ENCODE measurements around the gene RDH16.
A peak's percentile ranks its signal among the peaks of the same experiment; 100 is the strongest.
"Not testable (repeated sequence)": the region's sequence is repeated elsewhere in the genome, so short reads cannot be mapped to it uniquely, and the experiment has no call there.

Gene RDH16

DNA sequence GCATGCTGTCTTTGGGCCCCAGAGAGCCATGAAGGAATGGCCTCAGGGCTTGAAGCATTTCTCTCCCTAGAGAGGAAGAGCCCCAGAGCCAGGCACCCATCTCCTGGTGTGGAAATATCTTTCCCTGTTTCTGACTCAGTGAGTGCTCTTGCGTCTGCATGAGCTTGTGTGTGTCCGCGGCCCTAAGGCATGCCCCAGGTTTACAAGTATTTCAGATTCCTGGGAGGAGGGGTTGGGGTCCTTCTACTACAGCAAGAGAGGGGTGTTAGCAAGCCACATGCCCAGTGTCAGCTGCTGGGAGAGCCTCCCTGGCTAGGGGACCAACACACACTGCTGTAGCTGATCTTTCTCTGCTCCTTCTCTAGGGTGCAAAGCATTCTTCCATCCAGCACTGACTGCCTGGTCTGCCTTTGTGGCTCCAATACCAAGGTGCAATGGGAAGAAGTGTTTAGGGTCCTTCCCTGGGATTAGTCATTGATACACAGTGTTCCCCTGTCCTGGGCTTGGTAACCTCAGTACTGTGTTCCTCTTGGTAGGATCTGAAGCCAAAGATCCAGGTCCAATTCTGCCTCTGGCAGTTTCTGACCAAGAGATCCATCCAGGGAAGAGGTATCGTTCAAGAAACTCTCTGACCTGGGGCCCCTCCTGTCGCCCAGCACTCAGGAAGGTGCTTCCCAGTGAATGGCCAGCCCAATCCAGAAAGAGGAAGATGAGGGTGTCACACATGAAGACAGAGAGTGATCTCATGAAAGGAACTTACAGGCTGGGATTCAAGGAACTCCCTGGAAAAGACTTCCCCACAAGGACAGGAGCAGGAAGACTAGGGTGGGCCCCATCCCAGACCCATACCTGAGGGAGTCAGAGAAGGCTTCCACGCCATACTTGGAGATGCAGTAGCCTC is 3.1 kb downstream of the RDH16 start:
- DNase-seq, result no peak

DNA sequence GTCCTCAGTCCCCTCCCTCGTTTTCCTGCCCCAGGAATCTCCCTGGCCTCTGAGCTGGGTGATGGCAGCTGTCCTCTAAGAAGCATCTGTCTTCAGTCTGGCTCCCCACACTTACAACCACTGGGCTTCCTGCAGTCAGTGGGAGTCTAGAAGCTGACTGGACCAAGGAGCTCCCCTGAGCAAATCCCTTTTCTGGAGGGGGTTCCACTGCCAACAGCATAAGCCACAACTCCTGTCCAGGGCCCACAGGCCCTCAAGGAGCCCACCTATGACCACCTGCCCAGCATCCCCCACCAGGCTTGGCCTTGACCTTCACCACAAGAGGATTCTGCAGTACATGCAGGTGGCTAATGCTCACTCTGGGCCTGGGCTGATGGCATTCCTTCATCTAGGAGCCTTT is 4.1 kb downstream of the RDH16 start:
- DNase-seq, result no peak

DNA sequence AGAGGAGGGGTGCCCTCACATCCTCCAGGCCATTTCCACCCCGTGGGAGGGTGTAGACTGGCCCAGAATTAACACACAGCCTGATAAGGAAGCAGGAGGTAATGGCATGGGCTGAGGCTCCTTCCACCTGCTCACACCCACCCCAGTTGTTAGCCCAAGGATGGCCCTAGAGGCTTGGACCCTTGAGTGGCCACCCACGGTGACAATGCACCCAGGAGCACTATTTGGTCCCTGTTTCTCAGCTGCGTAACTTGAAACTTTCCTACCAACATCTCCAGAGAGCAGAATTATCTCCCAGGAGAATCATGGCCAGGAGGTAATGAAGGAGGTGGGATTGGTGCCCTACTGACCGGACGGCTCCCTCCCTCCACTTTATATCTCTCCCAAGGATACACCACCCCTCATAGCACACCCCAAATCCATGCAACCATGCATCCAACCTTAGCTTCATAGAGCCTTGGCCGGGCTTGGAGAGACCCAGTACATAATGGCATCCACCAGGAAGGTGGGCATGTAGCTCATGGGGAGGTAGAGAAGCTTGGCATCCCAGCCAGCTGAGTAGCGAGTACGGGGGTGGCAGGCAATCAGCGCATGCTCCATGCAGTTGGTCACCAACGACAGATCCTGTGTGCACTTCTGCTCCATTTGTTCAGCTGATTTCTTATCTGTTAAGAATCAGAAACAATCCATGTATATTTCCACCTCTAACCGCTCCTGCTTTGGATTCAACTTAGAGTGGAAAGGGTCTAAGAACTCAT is 5.6 kb downstream of the RDH16 start:
- DNase-seq, result no peak

DNA sequence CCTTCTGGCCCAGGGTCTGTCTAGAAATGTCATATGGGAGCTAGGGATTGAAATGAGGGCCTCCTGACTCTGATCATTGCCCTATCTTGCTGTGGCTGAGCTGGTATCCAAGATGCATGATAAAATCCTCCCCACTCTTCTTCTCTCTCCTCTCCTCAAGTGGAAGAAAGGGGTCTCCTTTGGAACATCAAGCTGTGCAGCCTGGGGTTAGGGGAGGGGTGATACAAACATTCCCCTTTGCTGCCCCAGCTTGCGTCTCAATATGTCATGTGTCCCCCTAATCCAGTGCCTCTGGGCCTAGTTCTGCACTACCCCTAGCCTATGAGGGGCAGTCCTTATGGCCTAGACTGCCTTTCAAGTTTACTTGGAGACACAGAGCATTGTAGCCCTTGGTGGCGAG is 8.5 kb downstream of the RDH16 start:
- DNase-seq, result no peak

DNA sequence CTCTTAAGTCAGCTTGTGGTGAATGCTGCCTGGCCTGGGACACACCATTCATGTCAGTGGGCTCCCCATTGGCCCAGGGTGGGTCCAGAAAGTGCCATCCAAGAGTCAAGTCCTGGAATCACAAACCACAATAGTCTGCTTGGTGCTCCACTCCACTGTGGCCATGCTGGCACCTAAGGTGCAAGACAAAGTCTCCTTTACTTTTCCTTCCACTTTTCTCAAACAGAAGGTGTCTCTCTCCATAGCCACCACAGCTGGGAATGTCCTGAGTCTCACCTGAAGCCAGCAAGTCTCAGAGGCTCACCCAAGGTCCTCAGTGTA is 9.0 kb downstream of the RDH16 start:
- DNase-seq, result no peak

DNA sequence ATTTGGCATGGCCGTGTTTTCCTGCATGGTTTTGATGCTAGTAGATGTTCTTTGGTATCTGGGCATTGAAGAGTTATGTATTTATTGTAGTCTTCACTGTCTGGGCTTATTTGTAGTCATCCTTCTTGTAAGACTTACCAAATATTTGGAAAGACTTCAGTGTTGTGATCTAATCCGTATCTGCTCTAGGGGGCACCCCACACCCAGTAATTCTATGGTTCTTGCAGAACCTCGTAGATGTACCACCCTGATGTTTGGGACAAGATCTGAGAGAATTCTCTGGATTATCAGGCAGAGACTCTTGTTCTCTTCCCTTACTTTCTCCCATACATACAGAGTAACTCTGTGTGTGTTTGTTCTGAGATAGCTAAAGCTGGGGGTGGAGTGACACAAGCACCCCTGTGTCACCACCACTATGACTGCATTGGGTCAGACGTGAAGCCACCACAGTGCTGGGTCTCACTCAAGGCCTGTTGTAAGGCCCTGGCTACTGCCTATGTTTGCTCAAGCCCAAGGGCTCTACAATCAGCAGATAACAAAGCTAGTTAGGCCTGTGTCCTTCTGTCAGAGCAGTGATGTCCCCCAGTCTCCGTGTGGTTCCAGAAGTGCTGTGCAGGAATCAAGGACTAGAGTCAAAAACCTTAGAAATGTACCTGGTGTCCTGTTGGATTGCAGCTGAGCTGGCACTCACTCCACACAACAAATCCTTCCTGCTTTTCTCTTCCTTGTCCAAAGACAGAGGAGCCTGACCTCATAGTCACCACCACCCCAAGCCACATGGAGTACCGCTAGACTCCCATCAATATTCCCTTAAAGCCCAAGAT is 9.6 kb downstream of the RDH16 start:
- DNase-seq, result no peak

DNA sequence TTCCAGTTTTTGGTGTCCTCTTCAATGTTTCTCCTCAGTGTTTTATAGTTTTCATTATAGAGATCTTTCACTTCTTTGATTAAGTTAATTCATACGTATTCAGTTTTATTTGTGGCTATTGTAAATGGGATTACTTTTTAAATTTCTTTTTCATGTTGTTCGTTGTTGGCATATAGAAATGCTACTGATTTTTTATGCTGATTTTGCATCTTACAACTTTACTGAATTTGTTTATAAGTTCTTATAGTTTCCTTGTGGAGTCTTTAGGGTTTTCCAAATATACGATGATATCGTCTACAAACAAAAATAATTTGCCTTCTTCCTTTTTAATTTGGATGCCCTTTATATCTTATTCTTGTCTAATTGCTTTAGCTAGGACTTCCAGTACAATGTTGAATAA is 13.5 kb downstream of the RDH16 start:
- no peak for DNase-seq

DNA sequence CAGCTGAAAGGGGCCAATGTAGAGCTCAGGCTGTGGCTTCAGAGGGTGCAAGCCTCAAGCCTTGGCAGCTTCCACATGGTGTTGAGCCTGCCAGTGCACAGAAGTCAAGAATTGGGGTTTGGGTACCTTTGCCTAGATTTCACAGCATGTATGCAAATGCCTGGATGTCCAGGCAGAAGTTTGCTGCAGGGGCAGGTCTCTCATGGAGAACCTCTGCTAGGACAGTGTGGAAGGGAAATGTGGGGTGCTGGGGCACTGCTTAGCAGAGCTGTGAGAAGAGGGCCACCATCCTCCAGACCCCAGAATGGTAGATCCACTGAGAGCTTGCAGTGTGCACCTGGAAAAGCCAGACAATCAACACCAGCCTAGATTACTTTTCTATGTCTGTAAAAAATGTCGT is 14.0 kb downstream of the RDH16 start:
- DNase-seq, result not testable (repeated sequence)

DNA sequence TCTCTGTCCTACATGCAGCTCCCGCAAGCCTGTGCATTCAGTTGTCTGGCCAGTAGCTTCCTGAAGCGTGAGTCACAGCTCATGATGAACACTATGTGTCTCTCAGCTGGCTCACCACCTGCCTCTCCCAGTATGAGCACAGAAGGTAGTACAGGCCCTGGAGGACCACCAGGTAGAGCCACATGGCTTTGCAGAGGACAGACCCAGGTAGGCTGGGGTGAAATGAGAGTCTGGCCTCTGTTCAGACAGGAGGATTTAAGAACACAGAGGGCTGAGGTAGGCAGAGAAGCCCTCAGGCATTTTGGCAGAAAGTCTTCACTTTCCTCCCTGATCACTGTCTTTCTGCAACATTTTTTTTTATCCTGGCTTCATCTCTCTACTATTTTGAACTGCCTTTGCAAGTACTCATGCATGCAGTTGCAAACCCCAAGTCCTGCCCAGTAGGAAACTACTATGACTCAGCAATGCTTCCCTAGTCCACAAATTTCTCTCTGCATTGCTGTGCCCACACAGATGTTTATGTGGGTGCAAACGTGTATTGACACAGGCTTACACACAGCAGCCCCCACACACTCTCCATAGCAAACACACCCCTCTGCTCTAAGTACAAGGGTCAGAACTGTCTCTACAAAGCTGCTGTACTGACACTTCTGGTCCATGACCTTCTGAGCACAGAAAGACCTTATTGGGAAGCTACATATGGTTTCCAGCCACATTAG is 15.9 kb downstream of the RDH16 start:
- peak in 1 of 51 donors; percentile 38 for DNase-seq

DNA sequence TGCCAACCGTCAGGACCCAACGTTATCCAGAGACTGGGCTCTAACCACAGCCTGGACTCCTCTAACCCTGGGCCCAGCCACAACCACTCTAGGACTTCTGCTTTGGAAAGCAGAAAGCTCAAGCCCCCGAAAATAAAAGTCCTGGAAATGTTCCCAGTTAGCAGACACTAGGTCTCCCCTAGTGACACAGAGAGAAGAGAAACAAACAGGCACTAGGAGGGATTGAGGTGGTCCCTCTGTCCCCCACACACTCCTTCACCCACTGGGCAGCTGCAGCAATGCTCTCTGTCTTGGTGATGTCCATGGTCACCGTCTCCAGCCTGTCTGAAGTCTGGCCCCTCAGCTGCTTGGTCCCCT is 16.5 kb downstream of the RDH16 start:
- DNase-seq, result not testable (repeated sequence)

DNA sequence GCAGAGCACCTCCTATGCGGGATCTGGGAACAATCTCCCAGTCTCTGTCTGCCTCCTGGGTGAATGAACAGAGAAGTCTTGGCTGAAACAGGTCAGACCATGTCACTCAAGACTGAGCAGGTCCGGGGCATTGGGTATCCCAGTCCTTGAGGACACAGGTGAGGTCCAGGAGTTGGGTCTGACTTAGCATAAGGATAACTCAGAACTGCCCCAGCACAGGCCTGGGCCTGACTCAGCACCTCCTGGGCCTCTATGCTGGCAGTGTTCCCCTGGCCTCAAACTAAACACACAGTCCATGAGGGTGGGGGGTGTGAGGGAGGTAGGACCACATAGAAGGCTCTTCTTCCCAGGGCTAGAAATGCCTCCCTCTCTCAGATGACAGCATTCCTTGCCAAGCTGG is 21.7 kb downstream of the RDH16 start:
- DNase-seq, result no peak

DNA sequence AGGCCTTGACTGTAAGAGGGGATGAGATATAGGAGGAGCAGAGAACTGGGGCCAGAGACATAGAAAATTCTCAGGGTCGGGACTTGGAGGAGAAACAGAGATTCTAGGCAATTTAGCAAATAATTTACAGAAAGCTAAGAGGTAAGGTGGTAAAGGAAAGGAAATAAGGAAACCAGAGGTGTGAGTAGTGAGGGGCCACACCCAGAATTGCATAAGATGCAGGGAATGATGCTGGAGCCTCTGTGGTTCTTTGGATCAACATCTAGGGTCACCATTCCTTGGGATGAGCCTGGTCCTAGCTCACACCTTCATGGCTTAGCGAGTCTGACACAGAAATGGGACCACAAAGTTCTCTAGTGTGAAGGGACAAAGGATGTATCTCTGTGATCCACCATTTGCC is 22.3 kb downstream of the RDH16 start:
- no peak for DNase-seq

DNA sequence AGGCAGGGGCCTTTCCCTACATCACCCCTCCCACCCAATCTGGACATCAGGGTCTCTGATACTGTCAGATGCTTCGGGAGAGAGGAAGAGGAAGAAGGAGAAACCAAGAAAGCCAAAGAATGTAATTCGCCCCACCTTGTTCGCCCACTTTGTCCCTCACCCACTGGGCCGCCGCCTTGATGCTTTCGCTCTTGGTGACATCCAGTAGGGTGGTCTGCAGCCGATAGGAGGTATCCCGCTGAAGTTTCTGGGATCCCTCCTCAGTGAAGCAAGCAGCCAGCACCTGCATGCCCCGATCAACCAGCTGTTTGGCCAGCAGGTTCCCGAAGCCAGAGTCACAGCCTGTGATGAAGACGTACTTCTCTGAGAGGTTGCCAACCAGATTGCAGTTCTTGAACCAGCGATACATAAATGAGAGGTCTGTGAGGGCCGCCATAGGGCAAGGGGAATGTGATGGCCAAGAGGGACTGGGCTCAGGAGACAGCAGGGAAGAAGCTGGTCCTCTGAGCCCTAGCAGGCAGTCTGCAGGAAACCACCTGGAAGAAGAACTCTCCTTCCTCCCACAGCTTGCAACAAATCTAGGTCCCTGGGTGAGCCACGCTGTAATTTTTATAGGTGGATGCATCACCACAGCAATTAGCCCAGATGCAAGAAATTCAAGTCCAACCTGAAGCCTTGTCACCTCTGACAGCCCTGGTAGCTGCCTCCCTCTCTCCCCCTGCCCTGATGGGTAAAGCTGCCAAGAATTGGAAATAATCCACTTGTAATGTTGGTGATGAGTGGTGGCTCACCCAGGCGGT is 23.4 kb downstream of the RDH16 start, which contains the start of gene SDR9C7:
TSS of gene SDR9C7 (minus strand) at position 583 of the 800 bp plus-strand sequence. CDS start at position 436, 147 bp downstream.
- DNase-seq, result no peak

DNA sequence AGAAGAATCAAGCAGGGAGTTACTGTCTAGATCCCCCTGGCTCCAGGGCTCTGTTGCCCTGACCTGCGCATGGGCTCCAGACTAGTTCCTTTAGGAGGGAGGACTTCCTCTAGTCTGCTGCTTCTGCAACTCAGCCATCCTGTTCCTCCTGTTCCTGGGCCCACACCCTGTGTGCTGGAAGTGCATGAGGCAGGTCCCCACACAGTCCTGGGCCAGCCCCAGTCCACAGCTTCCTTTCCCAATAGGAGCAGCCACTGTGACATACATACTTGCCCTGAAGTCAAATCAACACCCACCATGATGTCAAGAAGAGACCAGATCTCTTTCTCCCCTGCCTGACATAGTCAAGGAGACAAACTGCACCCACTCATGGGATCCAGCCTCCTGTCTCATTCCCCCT is 24.5 kb downstream of the RDH16 start:
- DNase-seq, result peak in 1 of 51 donors; percentile 4

DNA sequence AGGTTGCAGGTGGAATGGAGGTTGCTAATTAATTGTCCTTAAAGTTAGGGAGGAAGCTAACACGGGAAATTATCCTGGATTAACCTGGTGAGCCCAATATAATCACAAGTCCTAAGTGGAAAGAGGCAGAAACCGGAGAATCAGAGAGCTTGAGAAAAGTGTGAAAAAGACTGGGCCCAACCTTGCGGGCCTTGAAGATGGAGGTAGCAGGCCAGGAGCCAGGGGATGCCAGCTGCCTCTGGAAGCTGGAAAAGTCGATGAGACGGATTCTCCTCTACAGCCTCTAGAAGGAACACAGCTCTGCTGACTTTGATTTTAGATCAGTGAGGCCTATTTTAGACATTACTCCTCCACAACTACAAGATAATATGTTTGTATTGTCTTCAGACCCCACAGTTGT is 25.3 kb downstream of the RDH16 start:
- DNase-seq, result no peak

DNA sequence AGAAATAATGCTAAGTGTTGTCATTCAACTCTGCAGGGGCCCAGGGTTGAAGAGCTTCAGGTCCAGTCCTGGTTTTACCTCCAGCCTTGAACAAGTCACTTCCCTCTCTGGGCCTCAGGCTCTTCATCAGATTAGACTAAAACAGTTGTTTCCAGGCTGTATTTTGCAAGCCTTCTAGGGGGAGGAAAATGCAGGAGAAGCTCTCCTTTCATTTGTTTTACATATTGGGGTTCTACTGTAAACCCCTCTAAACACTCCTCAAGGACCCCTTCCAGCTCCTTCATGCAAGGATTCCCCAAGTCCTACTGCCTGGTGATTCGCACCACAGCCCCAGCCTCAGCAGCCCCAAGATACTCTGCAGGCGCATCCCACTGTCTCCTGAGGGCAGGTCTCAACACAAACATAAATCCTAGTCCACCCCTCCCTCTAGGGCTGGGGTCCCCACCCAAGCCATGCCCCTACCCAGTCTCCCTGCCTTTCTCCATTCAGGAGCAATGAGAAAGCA is 25.9 kb downstream of the RDH16 start:
- DNase-seq, result peak in 1 of 51 donors; percentile 5

DNA sequence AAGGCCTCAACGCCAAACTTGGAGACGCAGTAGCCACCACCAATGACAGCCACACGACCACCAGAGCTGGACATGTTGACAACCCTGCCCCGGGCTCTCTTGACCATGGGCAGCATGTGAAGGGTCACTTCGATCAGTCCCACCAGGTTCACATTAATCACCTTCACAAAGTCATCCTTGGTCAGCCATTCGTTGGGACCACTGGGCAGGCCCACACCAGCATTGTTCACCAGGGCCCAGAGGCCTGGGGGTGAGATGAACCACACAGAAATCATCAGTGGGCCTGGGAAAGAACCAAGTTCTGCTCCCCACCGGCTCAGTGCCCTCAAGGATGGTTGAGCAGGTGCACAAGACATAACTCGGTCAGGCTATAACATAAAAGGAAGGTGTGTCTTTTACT is 27.2 kb downstream of the RDH16 start:
- DNase-seq, result no peak

DNA sequence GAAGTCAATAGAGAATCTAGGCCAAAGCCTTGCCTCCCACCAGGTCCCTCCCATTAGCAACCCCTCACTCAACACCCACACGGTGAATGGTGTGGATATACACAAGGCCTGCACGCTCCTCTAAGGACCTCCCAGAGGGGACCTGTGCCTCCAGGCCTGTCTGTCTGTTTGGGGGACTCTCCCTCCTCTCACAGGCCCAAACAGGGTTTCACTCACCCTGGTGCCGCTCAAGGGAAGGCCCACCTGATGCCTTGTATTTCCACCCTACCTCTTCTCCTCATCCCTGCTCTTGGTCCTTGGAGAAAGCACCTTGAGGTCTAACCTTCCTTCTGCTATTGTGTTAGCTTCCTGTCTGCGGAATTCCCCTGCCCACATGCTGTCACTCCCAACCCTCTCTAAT is 27.6 kb downstream of the RDH16 start:
- no peak for DNase-seq

DNA sequence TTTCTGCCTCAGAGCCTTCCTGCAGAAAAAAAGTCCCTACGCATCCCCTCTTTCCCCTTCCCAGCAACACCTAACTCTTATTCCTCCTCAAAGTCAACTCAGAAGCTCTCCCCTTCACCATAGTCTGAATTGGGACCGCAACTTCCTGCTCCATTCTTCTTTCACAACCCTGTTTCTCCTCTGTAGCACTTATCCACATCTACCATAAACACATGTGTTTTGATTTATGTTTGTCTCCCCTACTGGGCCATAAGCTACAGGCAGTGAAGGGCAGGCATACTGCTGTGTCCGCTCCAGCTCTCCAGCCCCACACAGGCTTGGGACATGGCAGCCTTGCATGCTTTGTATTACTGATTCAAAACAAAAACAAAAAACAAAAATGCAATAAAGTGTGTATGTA is 29.1 kb downstream of the RDH16 start:
- no peak for DNase-seq

DNA sequence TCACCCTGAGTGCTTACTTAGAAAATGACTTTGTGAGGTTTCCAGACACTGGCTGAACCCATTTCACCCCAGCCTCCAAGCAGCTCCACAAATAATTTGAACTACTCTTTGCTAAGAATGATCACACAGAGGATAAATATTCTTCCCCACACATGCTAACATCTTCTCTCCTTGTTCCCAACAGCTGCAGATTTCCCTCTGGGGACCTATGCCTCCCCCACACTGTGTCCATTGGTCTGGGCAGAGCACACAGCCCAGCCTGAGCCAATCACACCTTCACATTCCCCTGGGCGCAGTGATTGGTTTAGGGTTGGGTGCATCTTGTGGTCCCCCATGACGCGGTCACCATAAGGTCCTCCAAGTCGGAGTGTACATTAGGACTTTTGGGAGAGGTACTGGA is 30.1 kb downstream of the RDH16 start:
- DNase-seq, result no peak
